H1 (cell line): ENCODE results near the gene MBOAT2.

Source experiments
- CHD2 ChIP-seq: IDR thresholded peaks from 2 replicates; pipeline ENCODE4 v1.6.1; 2012; ENCODE audit warnings: low read length, improper control_type of control experiment
- EZH2 ChIP-seq: fragments of 200-600 bp; sonication (generic); IDR thresholded peaks from 2 replicates; pipeline ENCODE4 v1.7.1; 2012; ENCODE audit warnings: low read depth, mild to moderate bottlenecking, moderate library complexity, low read length, inconsistent platforms; ENCODE audit not compliant: severe bottlenecking
- HDAC2 ChIP-seq, 2 experiments: fragments of 300-600 bp in 1 of 2; sonication (generic) in 1 of 2; IDR thresholded peaks; 2 replicates each; pipeline ENCODE4 v1.6.1; 2011 to 2012; ENCODE audit warnings: low read depth in 2 of 2, low read length in 2 of 2, mild to moderate bottlenecking in 2 of 2, moderate library complexity in 2 of 2, borderline replicate concordance in 1 of 2, inconsistent platforms in 1 of 2
- HDAC6 ChIP-seq: IDR thresholded peaks from one replicate; pipeline ENCODE4 v1.7.1; 2012; ENCODE audit warnings: low read depth, mild to moderate bottlenecking, inconsistent platforms, low read length, moderate library complexity
- POLR2A ChIP-seq, 2 experiments: IDR thresholded peaks; 1 replicate in 1 of 2; 2 replicates in 1 of 2; pipeline ENCODE4 v1.6.1; 2011; ENCODE audit warnings: low read depth in 2 of 2, low read length in 2 of 2, mild to moderate bottlenecking in 2 of 2; ENCODE audit errors: control extremely low read depth in 1 of 2
- RAD21 ChIP-seq, 2 experiments: IDR thresholded peaks in 1 of 2; conservative IDR thresholded peaks in 1 of 2; 2 replicates each; pipeline ENCODE4 v1.6.1; 2011; ENCODE audit warnings: low read depth in 2 of 2, low read length in 2 of 2, improper control_type of control experiment in 1 of 2, inconsistent platforms in 1 of 2, mild to moderate bottlenecking in 1 of 2, moderate library complexity in 1 of 2
- TEAD4 ChIP-seq: IDR thresholded peaks from 2 replicates; pipeline ENCODE4 v1.6.1; 2012; ENCODE audit warnings: low read depth, low read length, inconsistent platforms, mixed read lengths
- USF2 ChIP-seq: IDR thresholded peaks from 2 replicates; pipeline ENCODE4 v1.6.1; 2011; ENCODE audit warnings: low read length, improper control_type of control experiment
- YY1 ChIP-seq: IDR thresholded peaks from 2 replicates; pipeline ENCODE4 v1.6.1; 2011; ENCODE audit warnings: low read depth, mild to moderate bottlenecking, low read length
- TF ChIP-seq, protein P1 (sequence below), 3 experiments: IDR thresholded peaks; 1 replicate in 2 of 3; 2 replicates in 1 of 3; pipeline versions ENCODE4 v1.5.1 to v1.6.1; 2011; ENCODE audit warnings: low read length in 3 of 3, mild to moderate bottlenecking in 3 of 3, inconsistent platforms in 2 of 3, low read depth in 1 of 3, moderate library complexity in 1 of 3; ENCODE audit not compliant: insufficient read depth in 1 of 3; ENCODE audit errors: control extremely low read depth in 1 of 3

DNA sequence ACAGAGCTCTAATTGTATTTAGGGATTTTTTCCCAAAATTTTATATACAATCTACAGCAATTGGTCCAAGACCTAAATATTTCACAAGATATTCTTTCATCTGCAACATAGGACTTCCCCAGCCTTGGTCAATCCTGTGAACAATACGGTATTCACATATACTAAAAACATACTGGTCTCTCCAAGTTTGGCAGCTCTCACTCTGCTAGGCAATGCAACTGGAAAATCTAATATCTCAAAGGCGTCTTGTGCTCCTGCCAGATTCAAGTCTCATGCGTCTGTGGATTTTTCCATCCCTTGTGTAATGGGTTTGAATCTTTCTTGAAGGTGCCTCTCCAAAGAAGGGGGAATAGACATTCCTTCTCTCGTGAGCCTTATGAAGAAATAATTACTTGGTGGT lies 27.4 kb upstream of the MBOAT2 start:
- TF ChIP-seq, protein P1, sequence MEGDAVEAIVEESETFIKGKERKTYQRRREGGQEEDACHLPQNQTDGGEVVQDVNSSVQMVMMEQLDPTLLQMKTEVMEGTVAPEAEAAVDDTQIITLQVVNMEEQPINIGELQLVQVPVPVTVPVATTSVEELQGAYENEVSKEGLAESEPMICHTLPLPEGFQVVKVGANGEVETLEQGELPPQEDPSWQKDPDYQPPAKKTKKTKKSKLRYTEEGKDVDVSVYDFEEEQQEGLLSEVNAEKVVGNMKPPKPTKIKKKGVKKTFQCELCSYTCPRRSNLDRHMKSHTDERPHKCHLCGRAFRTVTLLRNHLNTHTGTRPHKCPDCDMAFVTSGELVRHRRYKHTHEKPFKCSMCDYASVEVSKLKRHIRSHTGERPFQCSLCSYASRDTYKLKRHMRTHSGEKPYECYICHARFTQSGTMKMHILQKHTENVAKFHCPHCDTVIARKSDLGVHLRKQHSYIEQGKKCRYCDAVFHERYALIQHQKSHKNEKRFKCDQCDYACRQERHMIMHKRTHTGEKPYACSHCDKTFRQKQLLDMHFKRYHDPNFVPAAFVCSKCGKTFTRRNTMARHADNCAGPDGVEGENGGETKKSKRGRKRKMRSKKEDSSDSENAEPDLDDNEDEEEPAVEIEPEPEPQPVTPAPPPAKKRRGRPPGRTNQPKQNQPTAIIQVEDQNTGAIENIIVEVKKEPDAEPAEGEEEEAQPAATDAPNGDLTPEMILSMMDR (IDR thresholded peaks at IDR 0.05; ENCODE audit: control extremely low read depth in 1 of 3, insufficient read depth in 1 of 3, low read depth in 1 of 3, low read length in 3 of 3): no peak
- TF ChIP-seq POLR2A (IDR thresholded peaks at IDR 0.05; ENCODE audit: control extremely low read depth in 1 of 2, low read depth in 2 of 2, low read length in 2 of 2) (no peak), RAD21 (IDR thresholded peaks at IDR 0.05 in 1 of 2, conservative IDR thresholded peaks at IDR 0.05 in 1 of 2; ENCODE audit: low read depth in 2 of 2, low read length in 2 of 2) (no peak), HDAC6 (no peak), HDAC2 (IDR thresholded peaks at IDR 0.05; ENCODE audit: borderline replicate concordance in 1 of 2, low read depth in 2 of 2, low read length in 2 of 2) (no peak), CHD2 (no peak), TEAD4 (no peak), EZH2 (no peak), USF2 (no peak), YY1 (no peak)
